PC-9 (cell line): ENCODE data around the gene DDHD1.

Experiments used
- EZH2 ChIP-seq: fragments of 200-600 bp; sonication (generic); IDR thresholded peaks from 2 replicates; pipeline ENCODE4 v1.8.0; 2017; ENCODE audit warnings: antibody characterized with exemption, low read depth
- TF ChIP-seq, protein P1 (sequence below): fragments of 200-600 bp; sonication (generic); conservative IDR thresholded peaks from 2 replicates; pipeline ENCODE4 v1.6.1; 2017; ENCODE audit warnings: mixed run types, antibody characterized with exemption, mild to moderate bottlenecking, moderate library complexity

DNA sequence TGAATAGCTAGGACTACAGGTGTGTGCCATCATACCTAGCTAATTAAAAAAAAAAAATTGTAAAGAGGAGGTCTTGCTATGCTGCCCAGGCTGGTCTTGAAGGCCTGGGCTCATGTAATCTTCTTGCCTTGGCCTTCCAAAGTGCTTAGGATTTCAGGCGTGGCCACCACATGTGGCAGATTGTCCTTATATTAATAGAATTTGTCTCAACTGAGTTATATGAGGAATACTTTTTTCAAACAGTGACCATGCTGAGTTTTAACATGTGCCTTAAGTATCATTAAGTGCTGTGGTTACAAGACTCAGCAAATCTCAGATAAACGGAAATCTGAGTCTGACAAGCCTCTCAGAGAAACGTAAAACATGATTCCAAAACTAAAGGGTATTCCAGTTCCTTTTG is 119.1 kb downstream of the DDHD1 start:
- TF ChIP-seq, protein P1, sequence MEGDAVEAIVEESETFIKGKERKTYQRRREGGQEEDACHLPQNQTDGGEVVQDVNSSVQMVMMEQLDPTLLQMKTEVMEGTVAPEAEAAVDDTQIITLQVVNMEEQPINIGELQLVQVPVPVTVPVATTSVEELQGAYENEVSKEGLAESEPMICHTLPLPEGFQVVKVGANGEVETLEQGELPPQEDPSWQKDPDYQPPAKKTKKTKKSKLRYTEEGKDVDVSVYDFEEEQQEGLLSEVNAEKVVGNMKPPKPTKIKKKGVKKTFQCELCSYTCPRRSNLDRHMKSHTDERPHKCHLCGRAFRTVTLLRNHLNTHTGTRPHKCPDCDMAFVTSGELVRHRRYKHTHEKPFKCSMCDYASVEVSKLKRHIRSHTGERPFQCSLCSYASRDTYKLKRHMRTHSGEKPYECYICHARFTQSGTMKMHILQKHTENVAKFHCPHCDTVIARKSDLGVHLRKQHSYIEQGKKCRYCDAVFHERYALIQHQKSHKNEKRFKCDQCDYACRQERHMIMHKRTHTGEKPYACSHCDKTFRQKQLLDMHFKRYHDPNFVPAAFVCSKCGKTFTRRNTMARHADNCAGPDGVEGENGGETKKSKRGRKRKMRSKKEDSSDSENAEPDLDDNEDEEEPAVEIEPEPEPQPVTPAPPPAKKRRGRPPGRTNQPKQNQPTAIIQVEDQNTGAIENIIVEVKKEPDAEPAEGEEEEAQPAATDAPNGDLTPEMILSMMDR, result no peak
- no peak for TF ChIP-seq EZH2
